ENCODE results near the gene MEF2B.

- TF ChIP-seq CTCF (IDR thresholded peaks at IDR 0.05) (no peak), POLR2A (IDR thresholded peaks at IDR 0.05) (peak; percentile 41)
These were observed 73.1 kb downstream of the MEF2B start for GRCh38 chr19:19096641-19097627.

Measured in right lobe of liver (tissue), 4 donors.